Endodermal cell (in vitro differentiated cells): Measurements from ENCODE around the gene RAD1. TPM values are rescaled to one million over a fixed set of nuclear protein-coding genes. Genes with fewer than 3 reads are reported as not detected.

Experiments
- DNase-seq: peaks from one replicate; pipeline ENCODE4 v3.0.0-alpha.2; 2017
- H3K27ac ChIP-seq: 2 replicates; pipeline ENCODE4 v1.5.1; 2013; ENCODE audit warnings: mild to moderate bottlenecking, low read depth, low read length, moderate library complexity
- H3K27me3 ChIP-seq: 2 replicates; pipeline ENCODE4 v1.6.1; 2013; ENCODE audit warnings: mild to moderate bottlenecking, low read length, moderate library complexity; ENCODE audit not compliant: insufficient read depth, control insufficient read depth, poor library complexity, severe bottlenecking
- H3K36me3 ChIP-seq: 2 replicates; pipeline ENCODE4 v1.7.0; 2013; ENCODE audit warnings: mild to moderate bottlenecking, low read length, moderate library complexity; ENCODE audit not compliant: control insufficient read depth, insufficient read depth
- H3K4me1 ChIP-seq: one replicate; pipeline ENCODE4 v1.7.0; 2013; ENCODE audit warnings: low read length; ENCODE audit not compliant: control insufficient read depth, insufficient read depth
- H3K4me3 ChIP-seq: 2 replicates; pipeline ENCODE4 v1.5.1; 2013; ENCODE audit warnings: mild to moderate bottlenecking, low read length, moderate library complexity
- H3K9ac ChIP-seq: 2 replicates; pipeline ENCODE4 v1.6.1; 2013; ENCODE audit warnings: mild to moderate bottlenecking, low read length, moderate library complexity; ENCODE audit not compliant: poor library complexity, severe bottlenecking; ENCODE audit errors: extremely low read depth
- H3K9me3 ChIP-seq: 2 replicates; pipeline ENCODE4 v1.6.1; 2013; ENCODE audit warnings: mild to moderate bottlenecking, low read length, moderate library complexity; ENCODE audit not compliant: control insufficient read depth
- H3K27ac Mint-ChIP-seq: 2 replicates; pipeline ENCODE4 v1.8.0; 2020; ENCODE audit warnings: mixed read lengths
- H3K27me3 Mint-ChIP-seq: 2 replicates; pipeline ENCODE4 v1.8.0; 2021; ENCODE audit warnings: mild to moderate bottlenecking, mixed read lengths; ENCODE audit not compliant: insufficient read depth
- H3K36me3 Mint-ChIP-seq: 2 replicates; pipeline ENCODE4 v1.8.0; 2020; ENCODE audit warnings: low read depth, mixed read lengths
- H3K4me1 Mint-ChIP-seq: 2 replicates; pipeline ENCODE4 v1.8.0; 2020; ENCODE audit warnings: mixed read lengths
- H3K4me3 Mint-ChIP-seq: 2 replicates; pipeline ENCODE4 v1.8.0; 2020; ENCODE audit warnings: mild to moderate bottlenecking, moderate library complexity, mixed read lengths
- H3K9me3 Mint-ChIP-seq: 2 replicates; pipeline ENCODE4 v1.8.0; 2020; ENCODE audit warnings: mild to moderate bottlenecking, mixed read lengths
- WGBS, 2 experiments: methylation state at CpG; one replicate each; pipeline versions ENCODE4 v1.1.5 to v1.1.7; 2013; ENCODE audit warnings: missing lambda C conversion rate in 2 of 2, mixed read lengths in 1 of 2; ENCODE audit not compliant: insufficient coverage in 1 of 2, insufficient read length in 1 of 2; 5-methylcytosine and 5-hydroxymethylcytosine counted together
- total RNA-seq, 2 donors: library from RNA; stranded (reverse); fragmentation: NEBNext Ultra II Directional in 1 of 2; extraction: Animal tissue kit (Norgen Biotek cat#: 25700) in 1 of 2; gene quantifications; 2 replicates in 1 of 2; 3 replicates in 1 of 2; pipeline ENCODE4 v1.2.1, GENCODE V29; 2021
- TF ChIP-seq, protein P1 (sequence below): fragments of 200-600 bp; sonication (generic); conservative IDR thresholded peaks from 2 replicates; pipeline ENCODE4 v1.5.0; 2021; ENCODE audit warnings: antibody characterized with exemption, mild to moderate bottlenecking

Gene RAD1
- total RNA-seq, 2 donors from 2014 or later, result 29.3 to 29.8 TPM

DNA sequence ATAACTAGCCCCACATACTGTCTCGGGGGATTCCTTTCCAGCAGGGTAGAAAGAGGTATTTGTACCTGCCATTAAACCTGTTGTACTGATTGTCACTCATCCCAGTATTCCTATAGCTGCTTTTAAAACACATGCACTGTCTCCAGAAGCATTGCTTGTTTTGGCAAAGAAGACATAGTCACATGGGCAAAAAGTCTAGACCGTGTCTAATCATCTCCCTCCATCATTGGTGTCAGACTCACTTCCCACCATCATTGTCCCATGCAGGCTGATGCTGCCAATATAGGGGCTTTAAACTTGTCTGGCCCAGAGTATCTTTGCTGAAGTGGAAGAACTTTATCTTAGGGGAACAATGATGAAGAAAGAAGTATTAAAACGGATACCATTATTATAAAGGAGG, 26.6 kb upstream of the RAD1 start:
- Histone ChIP-seq H3K4me1 (no peaks in the 10 kb centered on the region), H3K36me3 (peaks cover 90% of the 10 kb centered on the region), H3K27ac (no peak overlapping the region), H3K9ac (no peak overlapping the region), H3K9me3 (no peaks in the 10 kb centered on the region), H3K27me3 (no peaks in the 10 kb centered on the region), H3K4me3 (no peak overlapping the region)
- Mint-ChIP-seq H3K4me1 (no peaks in the 10 kb centered on the region), H3K36me3 (peaks cover 64% of the 10 kb centered on the region), H3K27ac (no peak overlapping the region), H3K27me3 (no peaks in the 10 kb centered on the region), H3K4me3 (no peak overlapping the region), H3K9me3 (no peaks in the 10 kb centered on the region)
- DNase-seq, result no peak
- TF ChIP-seq, protein P1, sequence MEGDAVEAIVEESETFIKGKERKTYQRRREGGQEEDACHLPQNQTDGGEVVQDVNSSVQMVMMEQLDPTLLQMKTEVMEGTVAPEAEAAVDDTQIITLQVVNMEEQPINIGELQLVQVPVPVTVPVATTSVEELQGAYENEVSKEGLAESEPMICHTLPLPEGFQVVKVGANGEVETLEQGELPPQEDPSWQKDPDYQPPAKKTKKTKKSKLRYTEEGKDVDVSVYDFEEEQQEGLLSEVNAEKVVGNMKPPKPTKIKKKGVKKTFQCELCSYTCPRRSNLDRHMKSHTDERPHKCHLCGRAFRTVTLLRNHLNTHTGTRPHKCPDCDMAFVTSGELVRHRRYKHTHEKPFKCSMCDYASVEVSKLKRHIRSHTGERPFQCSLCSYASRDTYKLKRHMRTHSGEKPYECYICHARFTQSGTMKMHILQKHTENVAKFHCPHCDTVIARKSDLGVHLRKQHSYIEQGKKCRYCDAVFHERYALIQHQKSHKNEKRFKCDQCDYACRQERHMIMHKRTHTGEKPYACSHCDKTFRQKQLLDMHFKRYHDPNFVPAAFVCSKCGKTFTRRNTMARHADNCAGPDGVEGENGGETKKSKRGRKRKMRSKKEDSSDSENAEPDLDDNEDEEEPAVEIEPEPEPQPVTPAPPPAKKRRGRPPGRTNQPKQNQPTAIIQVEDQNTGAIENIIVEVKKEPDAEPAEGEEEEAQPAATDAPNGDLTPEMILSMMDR, result no peak
- WGBS, 2 experiments, result 92 to 93% methylated on average over 3 of the region's 3 CpGs

- no peak overlapping the region for H3K4me3 Mint-ChIP-seq
- Histone ChIP-seq H3K27me3 (no peaks in the 10 kb centered on the region), H3K9me3 (no peaks in the 10 kb centered on the region), H3K27ac (no peak overlapping the region), H3K4me1 (no peaks in the 10 kb centered on the region), H3K9ac (no peak overlapping the region), H3K4me3 (no peak overlapping the region), H3K36me3 (peaks cover 47% of the 10 kb centered on the region)
- DNase-seq, result no peak
- peaks cover 25% of the 10 kb centered on the region for H3K36me3 Mint-ChIP-seq
- no peaks in the 10 kb centered on the region for H3K27me3 Mint-ChIP-seq
- no peak overlapping the region for H3K27ac Mint-ChIP-seq
- TF ChIP-seq, protein P1, result no peak
- WGBS, 2 experiments, result 95 to 100% methylated on average over 1 to 2 of the region's 2 CpGs
- peaks cover 11% of the 10 kb centered on the region for H3K4me1 Mint-ChIP-seq
- no peaks in the 10 kb centered on the region for H3K9me3 Mint-ChIP-seq
These were observed 17.6 kb upstream of the RAD1 start for GRCh38 chr5:34932947-34933346.

- H3K27me3 Mint-ChIP-seq, result no peaks in the 10 kb centered on the region
- peaks cover 18% of the 10 kb centered on the region for H3K36me3 Mint-ChIP-seq
These were observed 15.6 kb upstream of the RAD1 start for GRCh38 chr5:34930870-34931269.

More at GRCh38 chr5:34930870-34931269, 15.6 kb upstream of the RAD1 start:
- no peaks in the 10 kb centered on the region for H3K27me3 ChIP-seq
- H3K4me1 Mint-ChIP-seq, result peaks cover 11% of the 10 kb centered on the region
- H3K9me3 ChIP-seq, result no peaks in the 10 kb centered on the region
- H3K36me3 ChIP-seq, result peaks cover 39% of the 10 kb centered on the region
- H3K9me3 Mint-ChIP-seq, result no peaks in the 10 kb centered on the region
- no peak for DNase-seq
- 70 to 76% methylated on average over 4 of the region's 4 CpGs for WGBS, 2 experiments
- peak overlapping the region; percentile 92 for H3K4me3 ChIP-seq
- H3K27ac ChIP-seq, result no peak overlapping the region
- H3K27ac Mint-ChIP-seq, result peak overlapping the region; percentile 20
- TF ChIP-seq, protein P1, result no peak
- H3K4me1 ChIP-seq, result no peaks in the 10 kb centered on the region
- peak overlapping the region; percentile 96 for H3K4me3 Mint-ChIP-seq
- peak overlapping the region; percentile 55 for H3K9ac ChIP-seq
